Psoas muscle (tissue), 8 donors: ENCODE data around the gene ARHGAP32. TPM values are rescaled to one million over a fixed set of nuclear protein-coding genes. Genes with fewer than 3 reads are reported as not detected.

Experiments
- ATAC-seq, 4 donors: fragments of 200-7000 bp; cut with Tn5 transposase; one replicate each; pipeline ENCODE4 v1.9.1; 2020; ENCODE audit warnings: moderate library complexity in 3 of 4, mild to moderate bottlenecking in 2 of 4
- DNase-seq, 2 donors: peaks; one replicate each; pipeline ENCODE4 v3.0.0-alpha.2; 2020
- H3K27ac ChIP-seq: fragments of 200-600 bp; one replicate; pipeline ENCODE4 v1.8.0; 2022
- H3K27me3 ChIP-seq, 3 donors: fragments of 200-600 bp in 1 of 3; one replicate each; pipeline versions ENCODE4 v1.6.1 to v1.8.0; 2013 to 2022; ENCODE audit warnings: low read length in 2 of 3, mild to moderate bottlenecking in 2 of 3, moderate library complexity in 1 of 3; ENCODE audit not compliant: insufficient read depth in 3 of 3
- H3K36me3 ChIP-seq, 2 donors: fragments of 200-600 bp in 1 of 2; one replicate each; pipeline versions ENCODE4 v1.6.1 to v1.8.0; 2013 to 2022; ENCODE audit warnings: low read depth in 1 of 2, mild to moderate bottlenecking in 1 of 2, moderate library complexity in 1 of 2; ENCODE audit not compliant: insufficient read depth in 1 of 2
- H3K4me1 ChIP-seq: fragments of 200-600 bp; one replicate; pipeline ENCODE4 v1.8.0; 2022
- H3K4me3 ChIP-seq: fragments of 200-600 bp; one replicate; pipeline ENCODE4 v1.8.0; 2022; ENCODE audit warnings: mild to moderate bottlenecking
- H3K9me3 ChIP-seq: fragments of 200-600 bp; one replicate; pipeline ENCODE4 v1.8.0; 2022
- WGBS, 3 donors: extraction: QIAGEN DNeasy Blood & Tissue Kit; methylation state at CpG; one replicate each; pipeline versions ENCODE4 v1.1.6 to v1.1.7; 2013; 5-methylcytosine and 5-hydroxymethylcytosine counted together
- intact Hi-C, 2 donors: fragments of 100-400 bp; cut with DNase I; formaldehyde crosslinking; loops; one replicate each; pipeline versions ENCODE4 v1.11.0 to v1.14.2; 2022
- polyA plus RNA-seq, 3 donors: library from polyadenylated mRNA; stranded (reverse); fragments of 200-250 nt; gene quantifications; one replicate each; pipeline ENCODE4 v1.2.3, GENCODE V29; 2013
- total RNA-seq, 4 donors: library from RNA; stranded (reverse); fragmentation: NEBNext Ultra II Directional in 2 of 4; extraction: Animal tissue kit (Norgen Biotek cat#: 25700) in 2 of 4; gene quantifications; one replicate each; pipeline versions ENCODE4 v1.2.1 to v1.2.4, GENCODE V29; 2021 to 2023
- TF ChIP-seq, protein P1 (sequence below): fragments of 200-600 bp; IDR thresholded peaks from one replicate; pipeline ENCODE4 v1.8.0; 2022; ENCODE audit warnings: antibody characterized with exemption
- donor health status: healthy with polysubstance abuse.
- donor health status: DM: no; HTN: no; CAD: no; lungs with moderate emphysema.
- donor health status: Bipolar disorder and iron deficiency.
- donor health status: healthy.
- donor health status: DM: yes; HTN: yes; CAD: no.
- donor health status: DM: no; HTN: no; CAD: no.
- donor health status: DM: no; HTN: no; CAD: no.
- donor health status: DM: yes; HTN: yes; CAD: no.

Gene ARHGAP32
- total and polyA plus RNA-seq, 7 donors, result 1.3 to 10.1 (median 6.4) TPM

DNA sequence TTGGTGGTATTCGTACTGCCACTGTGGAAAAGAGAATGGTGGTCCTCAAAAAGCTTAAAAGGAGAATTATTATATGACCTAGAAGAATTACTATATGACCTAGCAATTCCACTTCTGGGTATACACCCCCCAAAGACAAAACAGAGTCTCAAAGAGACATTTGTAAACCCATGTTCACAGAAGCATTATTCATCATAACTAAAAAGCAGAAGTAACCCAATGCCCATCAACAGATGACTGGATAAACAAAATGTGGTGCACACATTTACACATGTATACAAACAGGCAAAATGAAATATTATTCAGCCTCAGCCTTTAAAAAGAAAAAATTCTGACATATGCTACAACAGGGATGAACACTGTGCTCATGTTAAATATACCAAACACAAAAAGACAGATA is 89.4 kb downstream of the ARHGAP32 start:
- Histone ChIP-seq H3K27ac (no peak overlapping the region), H3K9me3 (peaks cover 24% of the 10 kb centered on the region), H3K36me3 (no peaks in the 10 kb centered on the region), H3K4me1 (no peaks in the 10 kb centered on the region), H3K4me3 (no peak overlapping the region), H3K27me3 (no peaks in the 10 kb centered on the region)
- 94 to 97% (median 95%) methylated on average over 1 of the region's 1 CpG for WGBS, 3 donors
- TF ChIP-seq, protein P1, sequence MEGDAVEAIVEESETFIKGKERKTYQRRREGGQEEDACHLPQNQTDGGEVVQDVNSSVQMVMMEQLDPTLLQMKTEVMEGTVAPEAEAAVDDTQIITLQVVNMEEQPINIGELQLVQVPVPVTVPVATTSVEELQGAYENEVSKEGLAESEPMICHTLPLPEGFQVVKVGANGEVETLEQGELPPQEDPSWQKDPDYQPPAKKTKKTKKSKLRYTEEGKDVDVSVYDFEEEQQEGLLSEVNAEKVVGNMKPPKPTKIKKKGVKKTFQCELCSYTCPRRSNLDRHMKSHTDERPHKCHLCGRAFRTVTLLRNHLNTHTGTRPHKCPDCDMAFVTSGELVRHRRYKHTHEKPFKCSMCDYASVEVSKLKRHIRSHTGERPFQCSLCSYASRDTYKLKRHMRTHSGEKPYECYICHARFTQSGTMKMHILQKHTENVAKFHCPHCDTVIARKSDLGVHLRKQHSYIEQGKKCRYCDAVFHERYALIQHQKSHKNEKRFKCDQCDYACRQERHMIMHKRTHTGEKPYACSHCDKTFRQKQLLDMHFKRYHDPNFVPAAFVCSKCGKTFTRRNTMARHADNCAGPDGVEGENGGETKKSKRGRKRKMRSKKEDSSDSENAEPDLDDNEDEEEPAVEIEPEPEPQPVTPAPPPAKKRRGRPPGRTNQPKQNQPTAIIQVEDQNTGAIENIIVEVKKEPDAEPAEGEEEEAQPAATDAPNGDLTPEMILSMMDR, result no peak
- DNase-seq (no peak), ATAC-seq (no peak)
- intact Hi-C loops, result no loop called here

DNA sequence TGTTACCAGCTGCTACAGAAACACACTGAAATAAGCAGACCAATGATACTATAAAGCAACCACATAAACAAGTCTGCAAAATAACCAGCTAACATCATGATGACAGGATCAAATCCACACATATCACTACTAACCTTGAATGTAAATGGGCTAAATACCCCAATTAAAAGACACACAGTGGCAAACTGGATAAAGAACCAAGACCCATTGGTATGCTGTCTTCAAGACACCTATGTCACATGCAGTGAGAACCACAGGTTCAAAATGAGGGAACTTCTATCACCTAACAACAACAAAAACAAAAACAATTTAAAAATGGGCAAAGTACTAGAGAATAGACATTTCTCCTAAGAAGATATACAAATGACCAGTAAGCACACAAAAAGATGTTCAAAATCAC is 89.9 kb downstream of the ARHGAP32 start:
- ATAC-seq (no peak), DNase-seq (no peak)
- Histone ChIP-seq H3K36me3 (no peaks in the 10 kb centered on the region), H3K4me1 (no peaks in the 10 kb centered on the region), H3K9me3 (peaks cover 25% of the 10 kb centered on the region), H3K27ac (no peak overlapping the region), H3K27me3 (no peaks in the 10 kb centered on the region), H3K4me3 (no peak overlapping the region)
- intact Hi-C loops, result no loop called here
- TF ChIP-seq, protein P1, result no peak

DNA sequence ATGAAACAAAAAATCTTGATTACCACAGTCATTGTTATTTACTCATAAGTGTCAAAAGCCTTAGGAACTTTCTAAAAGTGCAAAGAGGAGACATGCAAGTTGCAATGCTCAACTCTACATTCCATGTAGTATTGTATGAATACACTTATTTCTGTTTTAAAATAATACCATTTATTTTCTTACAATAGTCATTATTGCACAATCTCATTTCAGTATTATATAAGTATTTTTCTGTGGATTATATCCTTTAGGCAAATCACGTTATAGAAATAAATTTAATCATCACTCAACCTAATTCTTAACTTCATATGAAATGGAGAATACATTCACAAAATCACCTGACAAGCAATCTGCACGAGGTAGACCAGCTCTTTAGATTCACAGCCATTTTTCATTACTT is 98.8 kb downstream of the ARHGAP32 start:
- Histone ChIP-seq H3K27me3 (no peaks in the 10 kb centered on the region), H3K4me1 (no peaks in the 10 kb centered on the region), H3K9me3 (peaks cover 11% of the 10 kb centered on the region), H3K4me3 (no peak overlapping the region), H3K36me3 (no peaks in the 10 kb centered on the region), H3K27ac (no peak overlapping the region)
- no peak for ATAC-seq
- intact Hi-C loops, result no loop called here
- WGBS, 3 donors, result 88 to 89% (median 88%) methylated on average over 2 of the region's 2 CpGs
- DNase-seq, result no peak
- TF ChIP-seq, protein P1, result no peak

DNA sequence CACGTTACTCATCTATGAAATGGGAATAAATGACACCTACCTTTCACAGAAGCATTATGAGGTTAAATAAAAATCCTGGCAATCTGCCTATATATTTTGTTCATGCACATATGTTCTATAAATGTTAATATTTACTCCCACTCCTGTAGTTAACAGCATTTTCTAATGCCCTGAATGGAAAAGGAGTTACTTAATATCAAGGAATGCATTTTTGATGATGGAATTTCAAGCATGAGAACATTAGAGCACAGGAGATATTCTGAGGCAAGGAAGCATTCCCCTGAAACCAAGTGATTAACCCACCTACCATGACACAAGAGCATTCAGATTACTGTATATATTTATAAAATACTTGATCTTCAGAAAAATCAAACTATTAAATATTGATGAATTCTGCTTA is 102.1 kb downstream of the ARHGAP32 start:
- no peaks in the 10 kb centered on the region for H3K27me3 ChIP-seq
- TF ChIP-seq, protein P1, result no peak
- H3K27ac ChIP-seq, result no peak overlapping the region
- no peak for DNase-seq
- no peaks in the 10 kb centered on the region for H3K9me3 ChIP-seq
- ATAC-seq, result no peak
- 80 to 93% (median 92%) methylated on average over 1 of the region's 1 CpG for WGBS, 3 donors
- no peaks in the 10 kb centered on the region for H3K36me3 ChIP-seq
- H3K4me1 ChIP-seq, result no peaks in the 10 kb centered on the region
- intact Hi-C loops, result no loop called here
- no peak overlapping the region for H3K4me3 ChIP-seq

DNA sequence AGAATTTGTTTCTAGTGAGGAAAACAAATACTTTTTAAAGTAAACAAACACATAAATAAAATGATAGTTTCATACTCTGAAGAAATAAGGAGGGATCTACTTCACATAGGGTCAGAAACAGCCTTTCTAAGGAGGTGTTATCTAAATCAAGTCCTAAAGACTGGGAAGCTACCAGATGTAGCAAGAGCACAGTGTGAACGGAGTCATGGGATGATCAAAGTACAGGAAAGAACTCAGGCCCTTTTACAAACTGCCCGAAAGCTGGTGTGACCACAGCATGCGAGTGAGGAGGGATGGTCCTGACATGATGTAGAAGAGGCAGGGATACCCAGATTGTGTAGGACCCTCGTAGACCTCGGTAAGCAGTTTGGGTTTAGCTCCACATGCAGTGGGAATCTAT is 102.8 kb downstream of the ARHGAP32 start:
- Histone ChIP-seq H3K4me3 (no peak overlapping the region), H3K9me3 (no peaks in the 10 kb centered on the region), H3K27ac (no peak overlapping the region), H3K27me3 (no peaks in the 10 kb centered on the region), H3K4me1 (no peaks in the 10 kb centered on the region), H3K36me3 (no peaks in the 10 kb centered on the region)
- DNase-seq, result no peak
- intact Hi-C loops, result no loop called here
- 91 to 96% (median 92%) methylated on average over 5 of the region's 5 CpGs for WGBS, 3 donors
- TF ChIP-seq, protein P1, result no peak
- no peak for ATAC-seq
